ENCODE results near the gene CDT1. TPM values are rescaled to one million over a fixed set of nuclear protein-coding genes. Genes with fewer than 3 reads are reported as not detected.

Gene CDT1
- total RNA-seq, 4 donors from 2014 or later, result 0.31 to 2.5 (median 0.42) TPM; not detected in 1

GRCh38 chr16:88835818-88836217, 32.2 kb downstream of the CDT1 start:
- H3K27me3 ChIP-seq, result no peaks in the 10 kb centered on the region
- peaks cover 0 to 19% of the 10 kb centered on the region in 2 donors for H3K36me3 ChIP-seq
- H3K27ac ChIP-seq, result no peak overlapping the region
- in situ Hi-C loops (cut with MboI; ENCODE audit: low sequenced_read_pairs in 4 of 4) (no loop called here), intact Hi-C loops (cut with DNase I; ENCODE audit: low total_unique reads) (no loop called here)
- no peaks in the 10 kb centered on the region for H3K4me1 ChIP-seq
- TF ChIP-seq CTCF (IDR thresholded peaks at IDR 0.05 in 4 of 5, conservative IDR thresholded peaks at IDR 0.05 in 1 of 5), result no peak
- TF ChIP-seq POLR2A (IDR thresholded peaks at IDR 0.05), result no peak
- H3K4me3 ChIP-seq, result no peak overlapping the region
- H3K9me3 ChIP-seq, result no peaks in the 10 kb centered on the region
- ATAC-seq (no peak), DNase-seq (no peak)

- Histone ChIP-seq H3K27ac (no peak overlapping the region), H3K36me3 (peaks cover 0 to 19% of the 10 kb centered on the region in 2 donors), H3K9me3 (no peaks in the 10 kb centered on the region), H3K27me3 (no peaks in the 10 kb centered on the region), H3K4me1 (no peaks in the 10 kb centered on the region), H3K4me3 (no peak overlapping the region)
- DNase-seq (no peak), ATAC-seq (no peak)
- intact Hi-C loops (cut with DNase I; ENCODE audit: low total_unique reads), result no loop called here
- TF ChIP-seq CTCF (IDR thresholded peaks at IDR 0.05 in 4 of 5, conservative IDR thresholded peaks at IDR 0.05 in 1 of 5), result no peak
- in situ Hi-C loops (cut with MboI; ENCODE audit: low sequenced_read_pairs in 4 of 4), result no loop called here
Observed at GRCh38 chr16:88836791-88837190, 33.2 kb downstream of the CDT1 start.

GRCh38 chr16:88837806-88838205, 34.2 kb downstream of the CDT1 start:
- no peaks in the 10 kb centered on the region for H3K4me1 ChIP-seq
- TF ChIP-seq CTCF (IDR thresholded peaks at IDR 0.05 in 4 of 5, conservative IDR thresholded peaks at IDR 0.05 in 1 of 5) (no peak), POLR2A (IDR thresholded peaks at IDR 0.05) (no peak)
- H3K36me3 ChIP-seq, result peaks cover 0 to 19% of the 10 kb centered on the region in 2 donors
- in situ Hi-C loops (cut with MboI; ENCODE audit: low sequenced_read_pairs in 4 of 4) (no loop called here), intact Hi-C loops (cut with DNase I; ENCODE audit: low total_unique reads) (no loop called here)
- no peaks in the 10 kb centered on the region for H3K27me3 ChIP-seq
- no peak overlapping the region for H3K4me3 ChIP-seq
- no peak overlapping the region for H3K27ac ChIP-seq
- ATAC-seq, result no peak
- DNase-seq, result no peak
- no peaks in the 10 kb centered on the region for H3K9me3 ChIP-seq

GRCh38 chr16:88838566-88838965, 35.0 kb downstream of the CDT1 start:
- peaks cover 0 to 19% of the 10 kb centered on the region in 2 donors for H3K36me3 ChIP-seq
- H3K9me3 ChIP-seq, result no peaks in the 10 kb centered on the region
- no peak for DNase-seq
- ATAC-seq, result no peak
- no peak overlapping the region for H3K27ac ChIP-seq
- in situ Hi-C loops (cut with MboI; ENCODE audit: low sequenced_read_pairs in 4 of 4) (no loop called here), intact Hi-C loops (cut with DNase I; ENCODE audit: low total_unique reads) (no loop called here)
- no peak overlapping the region for H3K4me3 ChIP-seq
- H3K4me1 ChIP-seq, result no peaks in the 10 kb centered on the region
- H3K27me3 ChIP-seq, result no peaks in the 10 kb centered on the region
- no peak for TF ChIP-seq POLR2A (IDR thresholded peaks at IDR 0.05)
- TF ChIP-seq CTCF (IDR thresholded peaks at IDR 0.05 in 4 of 5, conservative IDR thresholded peaks at IDR 0.05 in 1 of 5), result no peak

GRCh38 chr16:88839026-88839529, 35.5 kb downstream of the CDT1 start:
- no peaks in the 10 kb centered on the region for H3K27me3 ChIP-seq
- H3K27ac ChIP-seq, result no peak overlapping the region
- no peak overlapping the region for H3K4me3 ChIP-seq
- in situ Hi-C loops (cut with MboI; ENCODE audit: low sequenced_read_pairs in 4 of 4) (no loop called here), intact Hi-C loops (cut with DNase I; ENCODE audit: low total_unique reads) (no loop called here)
- ATAC-seq, result no peak
- TF ChIP-seq CTCF (IDR thresholded peaks at IDR 0.05 in 4 of 5, conservative IDR thresholded peaks at IDR 0.05 in 1 of 5), result no peak
- TF ChIP-seq POLR2A (IDR thresholded peaks at IDR 0.05), result no peak
- H3K36me3 ChIP-seq, result peaks cover 0 to 19% of the 10 kb centered on the region in 2 donors
- no peaks in the 10 kb centered on the region for H3K4me1 ChIP-seq
- no peak for DNase-seq
- H3K9me3 ChIP-seq, result no peaks in the 10 kb centered on the region
